ENCODE data around the gene SP5. TPM values are rescaled to one million over a fixed set of nuclear protein-coding genes. Genes with fewer than 3 reads are reported as not detected.

The SP5 gene
- polyA plus RNA-seq, 1 experiment: not detected

GRCh38 chr2:170764880-170765261 lies 49.7 kb downstream of the SP5 start:
- POLR2A ChIA-PET: no interaction called here
- Histone ChIP-seq H3K27me3 (ENCODE audit: control insufficient read depth, insufficient read depth, low read length) (no peaks in the 10 kb centered on the region), H3K36me3 (ENCODE audit: control insufficient read depth, insufficient read depth, low read length) (no peaks in the 10 kb centered on the region), H3K4me3 (ENCODE audit: low read depth, low read length) (no peak overlapping the region)
- TF ChIP-seq CTCF (IDR thresholded peaks at IDR 0.05; ENCODE audit: insufficient read depth, low read depth, low read length): no peak
- DNase-seq (ENCODE audit: low read depth): no peak
- CTCF ChIA-PET: no interaction called here

DNA sequence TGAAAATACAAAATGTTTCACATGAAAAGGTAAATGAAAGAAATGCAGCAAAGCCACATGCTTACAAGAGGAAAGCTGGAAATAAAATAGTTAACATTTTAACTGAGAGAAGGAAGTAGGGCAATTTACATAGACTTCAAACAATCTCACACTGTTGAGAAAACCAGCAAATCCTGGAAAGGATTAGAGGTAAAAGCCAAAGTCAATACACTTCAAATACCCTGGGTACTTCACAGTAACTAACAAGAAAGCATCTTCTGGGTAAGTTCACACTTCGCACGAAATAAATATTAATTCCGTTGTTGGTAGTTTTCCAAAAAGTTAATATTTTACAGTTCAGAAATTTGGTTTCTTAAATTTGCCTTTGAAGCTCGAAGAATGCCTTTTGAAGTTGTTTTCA lies 51.6 kb downstream of the SP5 start:
- POLR2A ChIA-PET: no interaction called here

More for the DNA sequence above, 51.6 kb downstream of the SP5 start:
- CTCF ChIA-PET: interaction anchor here (0.6 kb wide), 1 partner anchor 633 kb away, joined by 3 read pairs; no protein-coding TSS in a partner anchor
- no peak for DNase-seq (ENCODE audit: low read depth)
- Histone ChIP-seq H3K4me3 (ENCODE audit: low read depth, low read length) (no peak overlapping the region), H3K27me3 (ENCODE audit: control insufficient read depth, insufficient read depth, low read length) (peaks cover 3% of the 10 kb centered on the region), H3K36me3 (ENCODE audit: control insufficient read depth, insufficient read depth, low read length) (no peaks in the 10 kb centered on the region)
- no peak for TF ChIP-seq CTCF (IDR thresholded peaks at IDR 0.05; ENCODE audit: insufficient read depth, low read depth, low read length)

Small RNAs within 50 kb of the gene (small RNA-seq; reads per million reads assigned to genes)
- not detected for gene RF02271 (ENCODE audit: insufficient read length, low read depth, low replicate concordance)

Other genes with a start within 250 kb of the SP5 start
- gene ERICH2, start 55.0 kb downstream of the SP5 start, polyA plus RNA-seq (2011; rRNA removed): not detected in 2 replicates
- 0.25 and 0.63 TPM in 2 replicates for gene GAD1, start 101.5 kb downstream of the SP5 start, polyA plus RNA-seq (2011; rRNA removed)
- gene GORASP2, start 213.9 kb downstream of the SP5 start, polyA plus RNA-seq (2011; rRNA removed): 186 and 194 TPM in 2 replicates